NCI-H1436 (cell line): ENCODE results near the gene PTPRJ.
"Not testable (repeated sequence)": the region's sequence is repeated elsewhere in the genome, so short reads cannot be mapped to it uniquely, and the experiment has no call there.

Source experiments
- DNase-seq: peaks from one replicate; lab custom pipeline; 2025; lab: John Stamatoyannopoulos, UW

Gene PTPRJ

GRCh38 chr11:48122246-48122645, 141.9 kb downstream of the PTPRJ start:
- no peak for DNase-seq

GRCh38 chr11:48122656-48123055, 142.3 kb downstream of the PTPRJ start:
- no peak for DNase-seq

- DNase-seq = no peak
Measured at GRCh38 chr11:48123254-48123875, 143.0 kb downstream of the PTPRJ start.

GRCh38 chr11:48123934-48124755, 143.8 kb downstream of the PTPRJ start:
- DNase-seq = no peak

DNA sequence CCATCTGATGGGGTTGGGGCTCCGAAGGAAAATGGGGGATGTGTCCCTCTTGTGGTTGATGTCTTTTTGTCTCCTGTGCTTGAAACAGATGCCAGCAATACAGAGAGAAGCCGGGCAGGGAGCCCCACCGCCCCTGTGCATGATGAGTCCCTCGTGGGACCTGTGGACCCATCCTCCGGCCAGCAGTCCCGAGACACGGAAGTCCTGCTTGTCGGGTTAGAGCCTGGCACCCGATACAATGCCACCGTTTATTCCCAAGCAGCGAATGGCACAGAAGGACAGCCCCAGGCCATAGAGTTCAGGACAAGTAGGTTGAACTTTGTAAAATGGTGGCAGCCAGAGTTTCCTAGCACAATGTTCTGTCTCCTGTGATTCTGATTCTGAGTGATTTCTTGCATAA, 144.5 kb downstream of the PTPRJ start:
- DNase-seq = no peak

GRCh38 chr11:48125866-48126265, 145.5 kb downstream of the PTPRJ start:
- no peak for DNase-seq

DNA sequence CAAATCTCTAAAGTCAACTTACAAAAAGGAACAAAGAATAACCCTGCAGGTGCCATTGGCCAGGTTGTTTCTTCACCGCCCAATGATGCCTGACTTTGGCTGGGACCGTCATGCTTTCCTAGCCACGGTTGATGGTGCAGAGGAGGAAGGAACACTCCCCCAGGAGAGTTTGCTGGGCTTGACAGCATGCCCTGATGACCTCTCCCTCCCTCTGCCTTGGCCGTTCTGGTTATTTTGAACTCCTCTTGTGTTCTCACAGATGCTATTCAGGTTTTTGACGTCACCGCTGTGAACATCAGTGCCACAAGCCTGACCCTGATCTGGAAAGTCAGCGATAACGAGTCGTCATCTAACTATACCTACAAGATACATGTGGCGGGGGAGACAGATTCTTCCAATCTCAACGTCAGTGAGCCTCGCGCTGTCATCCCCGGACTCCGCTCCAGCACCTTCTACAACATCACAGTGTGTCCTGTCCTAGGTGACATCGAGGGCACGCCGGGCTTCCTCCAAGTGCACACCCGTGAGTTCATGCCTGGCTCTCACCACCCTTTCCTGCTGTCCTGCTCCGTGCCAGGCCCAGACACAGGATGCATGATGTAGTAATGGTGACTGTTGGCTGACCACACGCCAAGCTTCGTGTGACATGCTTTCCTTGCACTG, 147.3 kb downstream of the PTPRJ start:
- no peak for DNase-seq

GRCh38 chr11:48129697-48130395, 149.5 kb downstream of the PTPRJ start:
- DNase-seq = no peak

DNA sequence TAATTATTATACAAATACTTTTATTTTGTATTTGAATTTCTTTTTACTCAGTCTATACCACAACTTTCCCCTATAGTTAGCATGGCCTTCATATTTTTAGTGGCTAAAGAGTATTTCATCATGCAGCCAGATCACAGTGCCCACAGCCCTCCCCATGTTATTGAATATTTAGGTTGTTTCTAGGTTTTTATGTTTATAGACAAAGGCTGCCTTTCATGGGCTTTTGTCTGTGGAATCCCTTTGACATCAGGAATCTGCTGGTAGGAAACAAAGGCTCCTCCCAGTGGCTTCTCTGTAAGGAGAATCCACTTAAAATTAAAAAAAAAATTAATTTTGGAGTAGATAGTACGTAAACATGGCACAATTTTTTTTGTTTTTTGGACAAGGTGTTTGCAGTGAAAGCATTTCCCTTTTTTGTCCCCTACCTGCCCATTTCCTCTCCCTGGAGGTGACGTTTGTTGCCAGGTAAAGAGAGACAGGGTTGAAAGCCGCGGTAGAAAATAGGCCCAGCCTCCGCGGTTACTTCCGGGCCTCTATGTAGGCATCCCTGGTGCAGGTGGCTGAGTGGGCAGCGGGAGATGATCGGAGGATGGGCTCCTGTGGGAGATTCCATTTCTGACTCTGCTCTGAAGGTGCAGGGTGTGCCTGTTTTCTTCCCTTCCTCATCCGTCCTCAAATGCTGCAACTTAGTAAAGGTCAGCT, 154.0 kb downstream of the PTPRJ start:
- DNase-seq = no peak

GRCh38 chr11:48138222-48138621, 157.9 kb downstream of the PTPRJ start:
- DNase-seq = no peak

DNA sequence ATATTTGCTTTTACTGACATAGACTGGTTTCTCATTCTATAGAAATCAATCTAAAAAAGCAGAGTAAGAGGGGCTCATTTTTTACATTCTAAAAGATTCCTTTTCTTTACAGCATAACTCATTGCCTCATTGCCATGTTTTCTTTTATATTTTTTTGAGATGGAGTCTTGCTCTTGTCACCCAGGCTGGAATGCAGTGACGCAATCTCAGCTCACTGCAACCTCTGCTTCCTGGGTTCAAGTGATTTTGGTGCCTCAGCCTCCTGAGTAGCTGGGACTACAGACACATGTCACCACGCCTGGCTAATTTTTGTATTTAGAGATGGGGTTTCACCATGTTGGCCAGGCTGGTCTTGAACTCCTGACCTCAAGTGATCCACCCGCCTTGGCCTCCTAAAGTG, 159.5 kb downstream of the PTPRJ start:
- DNase-seq = not testable (repeated sequence)

- no peak for DNase-seq
Measured at GRCh38 chr11:48141475-48142122, 161.2 kb downstream of the PTPRJ start.

GRCh38 chr11:48142889-48143288, 162.5 kb downstream of the PTPRJ start:
- no peak for DNase-seq

DNA sequence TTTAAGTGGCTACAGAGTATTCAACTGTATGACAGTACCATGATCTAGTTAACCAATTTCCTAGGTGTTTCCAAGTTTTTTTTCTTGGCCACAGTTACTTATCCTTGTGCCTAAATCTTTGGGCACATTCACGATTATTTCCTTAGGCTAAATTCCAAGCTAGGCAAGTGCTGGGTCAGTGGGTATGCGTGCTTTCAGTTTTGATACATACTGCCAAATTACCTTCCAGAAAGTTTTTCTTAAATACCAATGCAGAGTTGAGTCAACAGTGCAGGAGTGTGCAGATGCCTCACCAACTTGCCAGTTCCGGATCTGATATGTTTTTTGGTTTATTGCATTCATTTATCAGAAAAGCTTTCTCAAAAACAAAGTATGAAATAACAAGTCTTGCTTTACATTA, 168.4 kb downstream of the PTPRJ start:
- no peak for DNase-seq

- DNase-seq = no peak
Measured at GRCh38 chr11:48150213-48150612, 169.9 kb downstream of the PTPRJ start.

- DNase-seq = no peak
Measured at GRCh38 chr11:48154151-48154550, 173.8 kb downstream of the PTPRJ start.

DNA sequence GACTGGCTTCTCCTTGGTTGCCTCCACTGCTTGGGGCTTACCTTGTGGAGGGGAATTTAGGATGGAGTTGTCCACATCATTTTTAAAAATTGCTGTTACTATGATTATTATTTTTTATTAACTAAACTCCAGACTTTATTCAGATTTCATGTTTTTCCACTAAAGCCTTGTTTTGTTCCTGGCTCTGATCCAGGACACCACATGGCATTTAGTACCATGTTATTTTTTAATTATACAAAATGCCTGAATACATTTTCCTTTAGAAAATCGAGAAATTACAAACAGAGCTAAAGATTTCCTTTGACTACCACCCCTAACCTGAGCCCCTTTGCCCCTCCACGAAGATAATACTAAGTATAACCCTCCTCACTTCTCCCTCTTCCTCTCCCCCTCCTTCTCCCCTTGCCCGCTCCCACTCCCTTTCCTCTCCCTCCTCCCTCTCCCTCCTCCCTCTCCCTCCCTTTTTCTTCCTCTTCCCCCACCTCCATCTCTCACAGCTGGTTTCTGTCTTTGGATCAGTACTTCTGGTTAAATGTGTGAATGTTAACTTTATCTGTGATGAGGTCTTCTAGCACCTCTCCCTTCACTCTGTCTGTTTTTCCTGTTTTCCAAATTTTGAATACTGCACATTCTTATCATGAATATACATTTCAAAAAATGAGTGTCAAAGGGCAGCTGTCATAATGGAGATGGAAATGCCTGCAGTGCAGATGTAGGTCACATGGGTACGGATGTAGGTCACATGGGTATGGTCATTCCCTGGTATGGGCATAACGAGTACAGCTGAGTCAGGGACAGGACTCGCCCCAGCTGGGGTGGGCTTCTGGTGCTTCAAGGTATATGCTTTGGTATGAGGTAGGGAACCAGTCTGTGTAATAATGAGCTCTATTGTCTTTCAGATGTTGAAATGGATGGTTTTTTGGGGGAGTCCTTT, 181.9 kb downstream of the PTPRJ start:
- DNase-seq = no peak

DNA sequence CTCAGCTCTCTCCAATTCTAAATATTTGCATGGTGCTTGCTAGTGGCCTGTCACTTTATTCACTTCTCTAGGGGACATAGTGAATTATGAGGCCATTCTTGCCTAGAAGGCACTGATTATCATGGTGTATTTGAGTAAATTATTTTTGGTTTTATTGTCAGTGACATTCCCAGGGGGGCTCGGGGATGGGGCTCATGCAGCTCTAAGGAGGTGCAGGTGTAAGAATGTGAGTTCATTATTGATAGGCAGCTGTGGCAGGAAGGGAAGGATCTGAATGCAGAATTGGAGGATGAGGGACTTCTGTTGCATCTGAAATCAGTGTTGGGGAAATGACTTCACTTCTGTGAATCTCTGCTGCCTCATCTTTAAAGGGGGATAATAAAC, 182.5 kb downstream of the PTPRJ start:
- DNase-seq = no peak

DNA sequence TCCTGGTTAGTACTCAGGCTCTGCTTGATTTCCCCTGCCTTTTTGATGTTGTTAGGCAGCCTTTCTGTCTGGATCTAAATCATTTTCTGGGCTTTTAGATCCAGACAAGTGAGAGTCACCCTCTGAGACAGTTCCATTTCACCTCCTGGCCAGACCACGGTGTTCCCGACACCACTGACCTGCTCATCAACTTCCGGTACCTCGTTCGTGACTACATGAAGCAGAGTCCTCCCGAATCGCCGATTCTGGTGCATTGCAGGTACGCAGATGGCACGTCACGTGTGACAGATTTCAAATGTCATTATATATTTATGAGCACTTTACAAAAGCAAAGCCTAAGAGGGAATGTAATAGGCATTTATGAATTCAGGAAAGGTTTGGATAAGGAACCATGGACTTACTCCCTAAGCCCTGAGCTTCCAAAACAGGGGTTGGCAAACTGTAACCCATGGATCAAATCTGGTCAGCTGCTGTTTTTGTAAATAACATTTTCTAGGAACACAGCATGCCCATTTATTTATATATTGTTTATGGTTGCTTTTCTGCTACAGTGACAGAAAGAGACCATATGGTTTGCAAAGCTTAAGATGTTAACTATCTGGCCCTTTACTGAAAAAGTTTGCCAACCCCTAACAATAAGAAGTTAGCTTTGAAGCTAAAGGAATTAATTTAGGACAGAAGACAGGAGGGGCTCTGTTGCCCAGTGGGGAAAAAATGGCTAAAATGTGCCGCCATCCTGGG, 183.2 kb downstream of the PTPRJ start:
- no peak for DNase-seq

DNA sequence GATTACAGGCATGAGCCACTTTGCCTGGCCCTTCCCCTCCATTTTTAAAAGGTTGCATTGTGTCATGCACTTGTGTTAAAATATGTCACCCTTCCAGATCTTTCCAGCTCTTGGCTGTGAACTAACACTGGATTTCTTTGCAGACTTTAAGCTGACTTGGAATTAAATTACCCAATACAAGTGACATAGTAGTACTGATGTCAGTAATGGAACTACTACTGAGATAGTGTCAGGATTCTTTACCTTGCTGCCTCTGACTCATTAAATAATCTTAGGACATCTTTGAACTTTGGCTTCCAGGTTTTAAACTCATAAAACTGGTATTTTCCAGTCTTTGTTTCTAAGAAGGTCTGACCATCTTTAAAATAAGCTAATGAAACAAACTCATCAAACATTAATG, 184.5 kb downstream of the PTPRJ start:
- no peak for DNase-seq
